Ovary (tissue), 9 donors: ENCODE results near the gene DDN. TPM values are rescaled to one million over a fixed set of nuclear protein-coding genes. Genes with fewer than 3 reads are reported as not detected.
A peak's percentile ranks its signal among the peaks of the same experiment; 100 is the strongest.

Source experiments
- DNase-seq, 5 donors: peaks; one replicate each; pipeline ENCODE4 v3.0.0-alpha.2; 2019 to 2020
- H3K27ac ChIP-seq, 2 donors: fragments of 200-600 bp; one replicate each; pipeline versions ENCODE4 v1.5.1 to v1.8.0; 2019 to 2022
- H3K27me3 ChIP-seq: fragments of 200-600 bp; one replicate; pipeline ENCODE4 v1.8.0; 2022
- H3K36me3 ChIP-seq: fragments of 200-600 bp; sonication (generic); one replicate; pipeline ENCODE4 v1.5.1; 2019
- H3K4me1 ChIP-seq: one replicate; pipeline ENCODE4 v1.8.1; 2013; ENCODE audit warnings: mild to moderate bottlenecking, moderate library complexity; ENCODE audit not compliant: insufficient read depth
- H3K4me3 ChIP-seq: fragments of 200-600 bp; sonication (generic); one replicate; pipeline ENCODE4 v1.5.1; 2017
- H3K9me3 ChIP-seq, 2 donors: fragments of 200-600 bp in 1 of 2; sonication (generic) in 1 of 2; one replicate each; pipeline versions ENCODE4 v1.5.1 to v1.8.1; 2013 to 2019; ENCODE audit warnings: mild to moderate bottlenecking in 1 of 2, moderate library complexity in 1 of 2
- EP300 ChIP-seq: sonication (generic); formaldehyde crosslinking; IDR thresholded peaks from one replicate; pipeline ENCODE4 v1.6.1; 2017; ENCODE audit warnings: antibody characterized with exemption
- POLR2A ChIP-seq: fragments of 450-650 bp; IDR thresholded peaks from one replicate; pipeline ENCODE4 v1.6.1; 2017; ENCODE audit warnings: antibody characterized with exemption, mild to moderate bottlenecking, moderate library complexity
- WGBS, 3 donors: extraction: QIAGEN DNeasy Blood & Tissue Kit in 1 of 3; methylation state at CpG; one replicate each; pipeline versions ENCODE4 v1.1.5 to v1.1.7; 2013 to 2017; 5-methylcytosine and 5-hydroxymethylcytosine counted together
- intact Hi-C, 4 donors: fragments of 100-400 bp; cut with DNase I; formaldehyde crosslinking; loops; one replicate each; pipeline versions ENCODE4 v1.11.0 to v1.15.1; 2022 to 2023
- polyA plus RNA-seq, 2 donors: library from polyadenylated mRNA; stranded (reverse); fragments of 200-250 nt in 1 of 2; fragments of 350-450 nt in 1 of 2; fragmentation: Illumina TruSeq in 1 of 2; extraction: RNeasy Lipid Tissue Mini Kit (QIAGEN cat#74804) in 1 of 2; gene quantifications; one replicate each; pipeline ENCODE4 v1.2.3, GENCODE V29; 2013 to 2014
- total RNA-seq, 7 donors: library from RNA; depleted of rRNA in 2 of 7; stranded (reverse); fragments of >200 nt in 2 of 7; fragmentation: NEBNext Ultra II Directional in 3 of 7; extraction: Animal tissue kit (Norgen Biotek cat#: 25700) in 3 of 7; gene quantifications; one replicate each; pipeline versions ENCODE4 v1.1.0 to v1.2.4, GENCODE V29; 2016 to 2023
- TF ChIP-seq, protein P1 (sequence below), 3 donors: fragments of 450-650 bp in 2 of 3; fragments of 200-600 bp in 1 of 3; IDR thresholded peaks; one replicate each; pipeline versions ENCODE4 v1.5.1 to v1.8.0; 2016 to 2022; ENCODE audit warnings: antibody characterized with exemption in 3 of 3, mild to moderate bottlenecking in 1 of 3
- donor health status: DM: no; HTN: no; CAD: no; lungs with moderate emphysema.
- donor health status: DM: no; HTN: no; CAD: no.
- donor health status: Bipolar disorder and iron deficiency.
- donor health status: DM: yes; HTN: yes; CAD: no.
- donor health status: DM: no; HTN: no; CAD: no.
- donor health status: DM: yes; HTN: yes; CAD: no.

The DDN gene
- total and polyA plus RNA-seq, 9 donors: 0.04 to 0.28 (median 0.05) TPM; not detected in 6

DNA sequence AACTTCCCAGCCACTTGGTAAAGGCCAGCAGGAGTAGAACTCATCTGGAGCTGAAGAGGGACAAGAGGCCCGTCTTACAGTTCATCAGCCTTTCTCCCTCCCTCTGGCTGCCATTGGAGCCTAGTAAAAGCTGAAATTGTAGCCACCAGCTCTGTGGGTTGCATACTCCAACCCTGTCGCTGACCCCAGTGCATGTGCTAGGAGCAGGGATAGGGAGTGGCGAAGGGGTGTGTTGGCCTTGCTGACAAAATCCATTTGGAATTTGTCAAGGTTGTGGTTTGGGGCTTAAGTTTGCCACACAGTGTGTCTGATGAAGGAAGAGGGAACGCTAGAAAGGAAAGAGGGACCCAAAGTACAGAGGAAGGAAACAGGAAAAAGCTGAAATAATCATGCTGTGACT, 37.8 kb downstream of the DDN start:
- intact Hi-C loops: no loop called here
- Histone ChIP-seq H3K36me3 (no peaks in the 10 kb centered on the region), H3K4me3 (no peak overlapping the region), H3K27me3 (no peaks in the 10 kb centered on the region), H3K27ac (no peak overlapping the region), H3K9me3 (no peaks in the 10 kb centered on the region), H3K4me1 (peaks cover 6% of the 10 kb centered on the region)
- no peak for DNase-seq
- WGBS, 3 donors: 34 to 37% (median 35%) methylated on average over 4 of the region's 4 CpGs
- no peak for TF ChIP-seq EP300
- TF ChIP-seq, protein P1, sequence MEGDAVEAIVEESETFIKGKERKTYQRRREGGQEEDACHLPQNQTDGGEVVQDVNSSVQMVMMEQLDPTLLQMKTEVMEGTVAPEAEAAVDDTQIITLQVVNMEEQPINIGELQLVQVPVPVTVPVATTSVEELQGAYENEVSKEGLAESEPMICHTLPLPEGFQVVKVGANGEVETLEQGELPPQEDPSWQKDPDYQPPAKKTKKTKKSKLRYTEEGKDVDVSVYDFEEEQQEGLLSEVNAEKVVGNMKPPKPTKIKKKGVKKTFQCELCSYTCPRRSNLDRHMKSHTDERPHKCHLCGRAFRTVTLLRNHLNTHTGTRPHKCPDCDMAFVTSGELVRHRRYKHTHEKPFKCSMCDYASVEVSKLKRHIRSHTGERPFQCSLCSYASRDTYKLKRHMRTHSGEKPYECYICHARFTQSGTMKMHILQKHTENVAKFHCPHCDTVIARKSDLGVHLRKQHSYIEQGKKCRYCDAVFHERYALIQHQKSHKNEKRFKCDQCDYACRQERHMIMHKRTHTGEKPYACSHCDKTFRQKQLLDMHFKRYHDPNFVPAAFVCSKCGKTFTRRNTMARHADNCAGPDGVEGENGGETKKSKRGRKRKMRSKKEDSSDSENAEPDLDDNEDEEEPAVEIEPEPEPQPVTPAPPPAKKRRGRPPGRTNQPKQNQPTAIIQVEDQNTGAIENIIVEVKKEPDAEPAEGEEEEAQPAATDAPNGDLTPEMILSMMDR (IDR thresholded peaks at IDR 0.05): no peak
- TF ChIP-seq POLR2A: no peak

DNA sequence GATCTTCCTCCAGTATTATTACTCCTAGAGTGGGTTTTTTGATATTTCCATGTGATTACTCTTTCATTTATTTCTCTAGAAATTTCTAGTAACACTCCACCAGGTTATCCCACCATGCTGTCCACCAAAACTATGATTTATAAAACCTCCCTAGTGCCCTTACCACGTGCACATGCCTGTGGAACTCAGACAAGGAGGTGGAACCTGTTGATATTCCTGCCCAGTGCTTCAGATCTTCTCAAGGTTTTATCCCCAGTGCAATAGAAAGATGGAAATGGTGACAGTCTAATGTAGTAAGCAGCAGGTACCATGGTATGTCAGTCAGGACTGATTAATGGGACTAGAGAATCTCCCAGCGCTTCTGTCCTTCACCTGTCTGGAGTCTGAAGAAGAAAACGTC, 38.3 kb downstream of the DDN start:
- H3K27ac ChIP-seq: no peak overlapping the region
- H3K4me1 ChIP-seq: peaks cover 9% of the 10 kb centered on the region
- no peak overlapping the region for H3K4me3 ChIP-seq
- intact Hi-C loops: no loop called here
- no peaks in the 10 kb centered on the region for H3K9me3 ChIP-seq
- H3K27me3 ChIP-seq: no peaks in the 10 kb centered on the region
- TF ChIP-seq, protein P1 (IDR thresholded peaks at IDR 0.05): no peak
- no peak for TF ChIP-seq POLR2A
- no peak for TF ChIP-seq EP300
- no peak for DNase-seq
- no peaks in the 10 kb centered on the region for H3K36me3 ChIP-seq
- WGBS, 3 donors: 36 to 60% (median 48%) methylated on average over 3 of the region's 3 CpGs

DNA sequence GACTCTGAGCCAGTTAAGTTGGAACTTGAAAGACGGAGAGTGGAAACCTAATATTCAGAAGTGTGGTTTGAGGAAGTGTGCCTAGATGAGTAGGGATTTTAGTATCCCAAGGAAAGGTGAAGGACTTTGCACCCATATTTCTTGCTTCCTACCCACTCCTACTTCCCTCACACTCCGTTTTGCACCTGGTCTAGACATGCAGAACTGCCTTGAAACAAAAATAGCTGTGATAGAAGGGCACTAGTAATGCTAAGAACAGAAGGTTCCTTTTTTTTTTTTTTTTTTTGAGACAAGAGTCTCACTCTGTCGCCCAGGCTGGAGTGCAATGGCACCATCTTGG, 41.2 kb downstream of the DDN start:
- Histone ChIP-seq H3K27ac (no peak overlapping the region), H3K27me3 (no peaks in the 10 kb centered on the region), H3K9me3 (no peaks in the 10 kb centered on the region), H3K4me3 (peak overlapping the region; percentile 96), H3K4me1 (peaks cover 10% of the 10 kb centered on the region), H3K36me3 (no peaks in the 10 kb centered on the region)
- no peak for DNase-seq
- intact Hi-C loops: no loop called here
- TF ChIP-seq EP300: no peak
- TF ChIP-seq, protein P1 (IDR thresholded peaks at IDR 0.05): no peak
- TF ChIP-seq POLR2A: no peak
- 21 to 25% (median 23%) methylated on average over 3 of the region's 3 CpGs for WGBS, 3 donors

DNA sequence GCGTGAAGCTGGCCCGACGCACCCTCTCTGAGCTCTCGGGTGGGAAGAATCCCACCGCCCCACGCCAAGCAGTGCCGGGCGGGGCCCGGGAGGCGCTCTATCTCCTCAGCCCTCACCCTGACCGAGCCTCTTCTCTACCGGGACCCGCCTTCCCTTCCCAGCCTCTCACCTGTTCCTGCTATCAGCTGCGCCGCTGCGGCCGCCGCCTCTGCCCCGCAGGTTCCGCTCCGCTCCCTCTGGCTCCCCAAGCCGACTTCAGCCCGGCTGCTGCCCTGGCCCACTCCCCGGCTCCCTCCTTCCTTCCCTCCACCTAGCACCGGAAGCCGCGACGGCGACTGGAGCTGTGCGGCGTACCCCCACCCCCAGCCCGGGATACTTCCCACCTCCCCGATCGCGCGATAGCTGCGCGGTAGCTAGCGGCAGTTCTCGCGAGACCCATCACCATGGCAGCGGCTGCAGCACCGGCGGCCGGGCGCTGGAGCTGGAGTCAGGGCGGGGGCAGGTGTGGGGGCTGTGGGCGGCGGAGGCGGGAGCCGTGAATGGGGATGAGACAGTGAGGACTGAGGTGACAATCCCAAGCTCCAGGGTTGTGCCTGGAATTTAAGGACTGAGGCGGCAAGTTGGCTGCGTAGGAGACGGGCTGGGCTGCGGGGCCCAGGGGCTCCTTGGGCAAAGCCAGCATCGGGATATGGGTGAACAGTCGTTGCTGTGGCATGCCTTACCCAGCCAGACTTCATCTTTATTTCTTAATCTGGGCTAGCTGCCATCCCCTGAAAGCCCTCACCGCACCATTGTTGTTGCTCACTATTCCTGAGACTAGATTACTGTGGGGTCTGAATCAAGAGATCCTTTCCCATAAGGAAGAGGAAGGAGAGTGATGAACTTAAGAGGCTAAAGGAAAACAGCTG, 41.8 kb downstream of the DDN start, which contains the start of gene ARF3:
ARF3 (minus strand) TSS at position 347 of the 908 bp plus-strand sequence. CDS start 16,392 bp downstream, outside the sequence.
- 0 to 2% (median 1%) methylated on average over 42 to 58 of the region's 58 CpGs for WGBS, 3 donors
- peaks cover 10% of the 10 kb centered on the region for H3K4me1 ChIP-seq
- intact Hi-C loops: no loop called here

More for the DNA sequence above, 41.8 kb downstream of the DDN start, which contains the start of gene ARF3:
- Histone ChIP-seq H3K36me3 (no peaks in the 10 kb centered on the region), H3K27ac (peak within 1 kb of the TSS in 1 of 2 donors; percentile 37), H3K27me3 (no peaks in the 10 kb centered on the region), H3K4me3 (peak within 1 kb of the TSS; percentile 96), H3K9me3 (no peaks in the 10 kb centered on the region)
- TF ChIP-seq, protein P1 (IDR thresholded peaks at IDR 0.05): no peak
- TF ChIP-seq EP300 (no peak), POLR2A (peak; percentile 45)
- DNase-seq: peak; percentile 92 to 97 (median 95)
